Hepatic stellate cell (primary cell): ENCODE results near the gene IRAG1.

Experiments used
- DNase-seq: peaks from one replicate; pipeline ENCODE4 v3.0.0; 2011; ENCODE audit warnings: low spot score

The IRAG1 gene

GRCh38 chr11:10664496-10664895 lies 29.1 kb downstream of the IRAG1 start:
- DNase-seq: no peak

- peak; percentile 44 for DNase-seq
These were observed 29.6 kb downstream of the IRAG1 start for GRCh38 chr11:10663990-10664389.

GRCh38 chr11:10663365-10663764 lies 30.2 kb downstream of the IRAG1 start:
- no peak for DNase-seq

- DNase-seq: no peak
These were observed 33.2 kb downstream of the IRAG1 start for GRCh38 chr11:10660323-10660722.

- peak; percentile 73 for DNase-seq
These were observed 34.0 kb downstream of the IRAG1 start for GRCh38 chr11:10659339-10660216.

- DNase-seq: no peak
These were observed 34.8 kb downstream of the IRAG1 start for GRCh38 chr11:10658621-10659338.

- peak; percentile 72 for DNase-seq
These were observed 36.0 kb downstream of the IRAG1 start for GRCh38 chr11:10657308-10658271.

- no peak for DNase-seq
These were observed 37.5 kb downstream of the IRAG1 start for GRCh38 chr11:10655943-10656576.

GRCh38 chr11:10655227-10655626 lies 38.3 kb downstream of the IRAG1 start:
- DNase-seq: no peak

- DNase-seq: no peak
These were observed 38.8 kb downstream of the IRAG1 start for GRCh38 chr11:10654811-10655150.

- no peak for DNase-seq
These were observed 39.4 kb downstream of the IRAG1 start for GRCh38 chr11:10653946-10654810.

- no peak for DNase-seq
These were observed 40.3 kb downstream of the IRAG1 start for GRCh38 chr11:10653261-10653660.

GRCh38 chr11:10651656-10652361 lies 41.7 kb downstream of the IRAG1 start:
- DNase-seq: no peak

- no peak for DNase-seq
These were observed 42.9 kb downstream of the IRAG1 start for GRCh38 chr11:10650630-10651029.

- DNase-seq: no peak
These were observed 43.4 kb downstream of the IRAG1 start for GRCh38 chr11:10650166-10650565.

- DNase-seq: no peak
These were observed 44.7 kb downstream of the IRAG1 start for GRCh38 chr11:10648871-10649270.

- DNase-seq: no peak
These were observed 46.7 kb downstream of the IRAG1 start for GRCh38 chr11:10646681-10647355.

GRCh38 chr11:10646005-10646404 lies 47.5 kb downstream of the IRAG1 start:
- DNase-seq: no peak

GRCh38 chr11:10645212-10645795 lies 48.3 kb downstream of the IRAG1 start:
- DNase-seq: no peak
